HG03565 (cell line): ENCODE measurements around the gene SYNE2.
A peak's percentile ranks its signal among the peaks of the same experiment; 100 is the strongest.

Experiments
- ATAC-seq: cut with Tn5 transposase; IDR thresholded peaks from one replicate; pipeline ENCODE4 v1.9.1; 2021; ENCODE audit warnings: mild to moderate bottlenecking, moderate library complexity; ENCODE audit not compliant: unreplicated experiment

Gene SYNE2

GRCh38 chr14:63908667-63909264 is 56.0 kb downstream of the SYNE2 start:
- no peak for ATAC-seq

- ATAC-seq: no peak
These were observed 57.2 kb downstream of the SYNE2 start for GRCh38 chr14:63909984-63910383.

- no peak for ATAC-seq
These were observed 58.0 kb downstream of the SYNE2 start for GRCh38 chr14:63910583-63911363.

- no peak for ATAC-seq
These were observed 58.6 kb downstream of the SYNE2 start for GRCh38 chr14:63911404-63911803.

- ATAC-seq: no peak
These were observed 59.5 kb downstream of the SYNE2 start for GRCh38 chr14:63912286-63912685.

GRCh38 chr14:63918411-63918810 is 65.6 kb downstream of the SYNE2 start:
- no peak for ATAC-seq

- no peak for ATAC-seq
These were observed 70.1 kb downstream of the SYNE2 start for GRCh38 chr14:63922696-63923421.

- ATAC-seq: no peak
These were observed 70.6 kb downstream of the SYNE2 start for GRCh38 chr14:63923422-63923752.

- ATAC-seq: no peak
These were observed 71.6 kb downstream of the SYNE2 start for GRCh38 chr14:63924375-63924774.

- ATAC-seq: no peak
These were observed 73.8 kb downstream of the SYNE2 start for GRCh38 chr14:63926641-63927040.

- ATAC-seq: no peak
These were observed 76.0 kb downstream of the SYNE2 start for GRCh38 chr14:63928744-63929174.

- ATAC-seq: peak; percentile 68
These were observed 80.3 kb downstream of the SYNE2 start for GRCh38 chr14:63933110-63933509.

GRCh38 chr14:63933711-63934110 is 80.9 kb downstream of the SYNE2 start:
- no peak for ATAC-seq

- peak; percentile 45 for ATAC-seq
These were observed 85.6 kb downstream of the SYNE2 start for GRCh38 chr14:63938198-63939005.

GRCh38 chr14:63939006-63939270 is 86.1 kb downstream of the SYNE2 start:
- ATAC-seq: no peak

GRCh38 chr14:63940387-63940786 is 87.6 kb downstream of the SYNE2 start:
- ATAC-seq: no peak

GRCh38 chr14:63941023-63941422 is 88.2 kb downstream of the SYNE2 start:
- no peak for ATAC-seq

GRCh38 chr14:63949696-63950095 is 96.9 kb downstream of the SYNE2 start:
- no peak for ATAC-seq

- ATAC-seq: no peak
These were observed 98.2 kb downstream of the SYNE2 start for GRCh38 chr14:63951021-63951420.

- no peak for ATAC-seq
These were observed 98.6 kb downstream of the SYNE2 start for GRCh38 chr14:63951429-63951828.
